Measurements from ENCODE around the gene NDUFS2.

Gene NDUFS2

DNA sequence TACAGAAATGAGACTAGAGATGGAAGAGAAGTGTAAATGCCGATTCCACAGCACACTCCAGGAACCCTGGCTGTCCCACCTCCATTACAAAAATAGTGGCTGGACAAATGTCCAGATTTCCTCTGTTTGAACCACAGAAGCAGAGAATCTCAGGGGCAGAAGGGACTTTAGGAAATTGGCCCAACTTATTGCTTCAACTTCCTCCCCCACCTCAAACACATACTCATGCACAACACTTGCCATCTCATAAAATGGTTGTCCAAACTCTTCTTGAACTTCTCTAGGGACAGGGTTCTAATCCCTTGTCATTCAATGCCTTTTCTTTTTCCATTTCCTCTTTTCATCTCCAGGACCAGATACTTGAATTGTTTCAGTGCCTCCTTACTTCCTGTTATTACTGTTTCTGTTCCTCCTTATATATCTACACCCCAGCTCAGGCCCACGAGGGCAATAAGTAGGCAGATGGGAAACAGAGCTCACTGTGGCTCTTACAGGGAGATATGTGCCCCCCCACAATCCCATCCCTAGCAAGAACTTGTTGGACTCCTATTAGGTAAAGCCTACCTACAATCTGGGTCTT is 16.3 kb upstream of the NDUFS2 start:
- 94% methylated on average over 2 of the region's 2 CpGs for WGBS
- Histone ChIP-seq H3K9ac (ENCODE audit: low read depth, low read length) (no peak overlapping the region), H3K9me3 (ENCODE audit: insufficient read depth, low read depth, low read length) (no peaks in the 10 kb centered on the region), H3K4me3 (ENCODE audit: low read length) (no peak overlapping the region), H3K36me3 (ENCODE audit: insufficient read depth, low read length) (no peaks in the 10 kb centered on the region), H3K27ac (ENCODE audit: low read depth, low read length) (no peak overlapping the region), H3K27me3 (ENCODE audit: insufficient read depth, low read length) (no peaks in the 10 kb centered on the region), H3K4me1 (ENCODE audit: insufficient read depth, low read length) (0 out of 2 replicates have a peak, but pooled peaks cover 3% of the 10 kb centered on the region)

DNA sequence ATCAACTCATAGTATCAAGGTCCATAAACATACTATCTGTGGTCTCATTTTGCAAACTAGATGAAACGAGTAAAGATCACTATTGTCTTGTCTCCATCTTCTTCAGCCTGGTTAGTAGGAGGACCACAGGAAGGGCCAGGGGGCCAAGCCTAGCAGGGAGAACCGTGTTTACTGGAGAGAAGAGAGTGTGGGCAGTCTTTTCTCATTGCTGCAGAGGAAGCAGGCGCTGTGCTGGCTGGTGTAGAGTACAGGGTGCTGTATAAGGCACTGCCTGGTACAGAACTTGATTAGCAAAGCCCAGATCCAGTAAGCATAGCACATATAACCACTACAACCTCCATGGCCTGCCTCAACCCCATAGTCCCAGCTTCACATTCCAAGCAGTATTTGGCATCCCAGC is 14.9 kb upstream of the NDUFS2 start:
- Histone ChIP-seq H3K27me3 (ENCODE audit: insufficient read depth, low read length) (no peaks in the 10 kb centered on the region), H3K4me1 (ENCODE audit: insufficient read depth, low read length) (0 out of 2 replicates have a peak, but pooled peaks cover 3% of the 10 kb centered on the region), H3K36me3 (ENCODE audit: insufficient read depth, low read length) (peaks cover 13% of the 10 kb centered on the region; the same call in 1 of the 2 replicates), H3K4me3 (ENCODE audit: low read length) (no peak overlapping the region), H3K27ac (ENCODE audit: low read depth, low read length) (no peak overlapping the region), H3K9ac (ENCODE audit: low read depth, low read length) (no peak overlapping the region), H3K9me3 (ENCODE audit: insufficient read depth, low read depth, low read length) (no peaks in the 10 kb centered on the region)
- 84% methylated on average over 3 of the region's 3 CpGs for WGBS

DNA sequence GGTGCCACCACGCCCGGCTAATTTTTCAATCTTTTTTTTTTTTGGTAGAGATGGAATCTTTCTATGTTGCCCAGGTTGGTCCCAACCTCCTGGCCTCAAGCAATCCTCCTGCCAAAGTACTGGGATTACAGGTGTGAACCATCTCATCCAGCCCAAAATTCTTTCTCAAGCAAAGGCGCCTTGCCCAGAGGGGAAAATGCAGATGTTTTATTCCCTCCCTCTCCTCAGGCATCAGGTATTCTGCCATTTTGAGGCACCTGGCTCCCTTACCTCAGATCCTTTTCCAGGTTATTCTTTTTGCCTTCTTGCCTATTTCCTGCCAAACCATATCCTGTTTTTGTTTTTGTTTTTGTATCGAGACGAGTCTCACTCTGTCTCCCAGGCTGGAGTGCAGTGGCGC is 13.8 kb upstream of the NDUFS2 start:
- Histone ChIP-seq H3K4me1 (ENCODE audit: insufficient read depth, low read length) (0 out of 2 replicates have a peak, but pooled peaks cover 3% of the 10 kb centered on the region), H3K27ac (ENCODE audit: low read depth, low read length) (no peak overlapping the region), H3K36me3 (ENCODE audit: insufficient read depth, low read length) (peaks cover 14% of the 10 kb centered on the region; the same call in 1 of the 2 replicates), H3K4me3 (ENCODE audit: low read length) (no peak overlapping the region), H3K9ac (ENCODE audit: low read depth, low read length) (no peak overlapping the region), H3K9me3 (ENCODE audit: insufficient read depth, low read depth, low read length) (no peaks in the 10 kb centered on the region), H3K27me3 (ENCODE audit: insufficient read depth, low read length) (no peaks in the 10 kb centered on the region)
- 96% methylated on average over 6 of the region's 6 CpGs for WGBS

DNA sequence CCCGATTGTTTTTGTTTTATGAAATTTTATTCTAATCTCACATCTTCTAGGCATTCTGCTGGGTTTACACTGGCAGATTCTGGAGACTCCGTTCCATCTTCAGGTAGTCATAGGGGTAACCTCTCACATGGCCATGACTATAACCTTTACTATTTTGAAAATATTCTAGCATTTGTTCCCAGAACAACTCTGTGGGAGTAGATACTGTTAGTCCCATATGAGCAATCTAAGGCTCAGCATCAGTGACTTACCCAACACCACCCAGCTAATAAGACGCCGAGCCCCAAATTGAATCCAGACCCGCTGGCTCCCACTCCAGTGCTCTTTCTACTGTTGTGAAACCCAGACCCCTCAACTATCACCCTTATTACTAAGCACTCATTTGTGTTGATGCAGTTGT is 13.1 kb upstream of the NDUFS2 start:
- 0 out of 2 replicates have a peak, but pooled peaks cover 3% of the 10 kb centered on the region for H3K4me1 ChIP-seq (ENCODE audit: insufficient read depth, low read length)
- peaks cover 17% of the 10 kb centered on the region; the same call in 1 of the 2 replicates for H3K36me3 ChIP-seq (ENCODE audit: insufficient read depth, low read length)
- no peak overlapping the region for H3K9ac ChIP-seq (ENCODE audit: low read depth, low read length)
- H3K27me3 ChIP-seq (ENCODE audit: insufficient read depth, low read length) = no peaks in the 10 kb centered on the region
- H3K4me3 ChIP-seq (ENCODE audit: low read length) = no peak overlapping the region
- no peak overlapping the region for H3K27ac ChIP-seq (ENCODE audit: low read depth, low read length)
- no peaks in the 10 kb centered on the region for H3K9me3 ChIP-seq (ENCODE audit: insufficient read depth, low read depth, low read length)
- 94% methylated on average over 5 of the region's 5 CpGs for WGBS

DNA sequence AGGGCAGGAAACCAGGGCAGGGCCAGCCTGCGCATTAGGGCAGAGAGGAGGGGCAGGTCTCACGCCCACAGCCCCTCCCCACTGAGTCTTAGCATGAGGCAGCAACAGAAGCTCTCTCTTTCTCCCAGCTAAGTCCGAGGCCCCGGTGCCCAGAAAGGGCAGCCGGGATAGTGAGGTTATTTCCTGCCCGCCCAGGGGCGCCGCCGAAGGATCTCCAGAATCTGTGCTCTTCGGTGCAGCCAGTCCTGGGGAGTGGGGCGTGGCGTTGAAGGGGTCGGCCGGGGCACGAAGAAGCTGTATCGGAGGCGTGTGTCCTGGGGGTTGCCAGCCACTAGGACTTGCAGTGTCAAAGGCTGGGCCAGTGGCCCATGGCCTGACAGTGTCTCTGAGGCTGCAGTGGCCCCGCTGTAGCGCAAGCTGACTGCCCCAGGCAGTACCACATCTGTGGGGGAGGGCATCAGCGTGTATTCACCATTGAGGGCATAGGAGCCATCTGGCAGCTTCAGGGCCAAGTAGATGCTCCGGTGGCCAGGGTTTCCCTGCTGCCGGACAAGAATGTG is 11.1 kb upstream of the NDUFS2 start:
- Histone ChIP-seq H3K4me1 (ENCODE audit: insufficient read depth, low read length) (no peaks in the 10 kb centered on the region), H3K36me3 (ENCODE audit: insufficient read depth, low read length) (peaks cover 29% of the 10 kb centered on the region; the same call in 1 of the 2 replicates), H3K4me3 (ENCODE audit: low read length) (no peak overlapping the region), H3K9ac (ENCODE audit: low read depth, low read length) (no peak overlapping the region), H3K9me3 (ENCODE audit: insufficient read depth, low read depth, low read length) (no peaks in the 10 kb centered on the region), H3K27me3 (ENCODE audit: insufficient read depth, low read length) (no peaks in the 10 kb centered on the region), H3K27ac (ENCODE audit: low read depth, low read length) (no peak overlapping the region)
- 77% methylated on average over 22 of the region's 22 CpGs for WGBS

DNA sequence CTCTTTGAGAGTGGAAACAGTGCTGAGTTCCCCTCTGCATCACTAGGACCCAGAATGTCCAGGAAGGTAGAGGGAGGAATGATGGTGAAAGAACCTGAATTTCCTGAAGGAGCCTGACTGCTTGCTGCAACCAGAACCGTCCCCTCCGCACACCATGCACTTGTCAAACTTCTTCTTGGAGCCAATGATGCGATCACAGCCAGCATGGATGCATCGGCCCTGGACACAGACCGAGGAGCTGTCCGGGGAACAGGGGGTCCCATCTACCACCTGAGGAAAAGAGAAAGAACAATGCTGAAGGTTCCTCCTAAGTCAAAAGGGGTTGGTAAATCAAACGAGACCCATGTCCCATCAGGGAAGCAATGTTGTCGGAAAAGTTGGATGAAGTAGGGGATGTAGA is 10.2 kb upstream of the NDUFS2 start:
- Histone ChIP-seq H3K36me3 (ENCODE audit: insufficient read depth, low read length) (peaks cover 29% of the 10 kb centered on the region; the same call in 1 of the 2 replicates), H3K27me3 (ENCODE audit: insufficient read depth, low read length) (no peaks in the 10 kb centered on the region), H3K9me3 (ENCODE audit: insufficient read depth, low read depth, low read length) (no peaks in the 10 kb centered on the region), H3K4me1 (ENCODE audit: insufficient read depth, low read length) (peaks cover 8% of the 10 kb centered on the region), H3K9ac (ENCODE audit: low read depth, low read length) (no peak overlapping the region), H3K4me3 (ENCODE audit: low read length) (no peak overlapping the region), H3K27ac (ENCODE audit: low read depth, low read length) (no peak overlapping the region)
- 86% methylated on average over 8 of the region's 8 CpGs for WGBS

DNA sequence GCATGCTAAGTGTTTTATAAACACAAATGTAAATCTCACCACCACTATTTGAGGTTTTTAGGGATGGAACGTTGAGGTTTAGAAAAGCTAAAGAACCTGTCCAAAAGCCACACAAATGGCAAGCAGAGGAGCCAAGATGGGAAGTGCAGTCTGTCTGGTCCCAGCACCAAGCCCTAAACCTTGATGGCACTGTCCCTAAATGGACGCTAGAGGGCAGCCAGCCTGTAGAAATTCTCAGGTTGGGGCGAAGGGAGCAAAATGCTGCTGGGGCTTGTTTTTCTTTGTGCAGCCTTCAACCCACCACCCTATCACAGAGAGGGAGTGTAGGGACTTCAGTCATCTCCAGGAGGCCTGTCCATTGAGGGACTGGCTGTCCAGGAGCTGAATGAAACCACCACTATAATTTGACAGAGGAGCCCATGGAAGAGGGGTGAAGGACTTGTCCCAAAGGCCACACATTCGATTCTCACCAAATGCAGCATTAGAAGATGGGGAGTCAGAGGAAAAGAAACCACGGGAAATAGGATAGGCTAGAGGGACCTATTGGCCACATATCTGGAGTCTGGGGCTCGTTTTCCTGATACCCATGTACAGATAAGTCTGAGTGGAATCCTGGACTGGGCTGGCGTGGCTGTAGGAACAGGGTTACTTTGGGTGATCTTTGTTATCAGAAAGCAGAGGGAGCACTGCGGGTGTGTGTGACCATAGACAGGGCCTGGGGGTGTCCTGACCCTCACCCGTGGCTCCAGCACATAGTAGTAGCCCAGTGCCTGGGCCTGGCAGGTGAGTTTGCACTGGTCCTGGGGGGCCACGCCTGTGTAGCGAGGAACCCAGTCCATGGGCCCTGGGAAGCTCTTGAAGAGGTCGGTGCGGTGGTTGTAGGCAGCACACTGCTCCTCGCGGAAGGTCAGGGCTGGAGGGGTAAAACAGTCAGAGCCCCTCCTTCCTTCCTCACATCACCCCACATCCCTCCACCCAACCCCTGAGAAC is 9.4 kb upstream of the NDUFS2 start:
- Histone ChIP-seq H3K27me3 (ENCODE audit: insufficient read depth, low read length) (no peaks in the 10 kb centered on the region), H3K27ac (ENCODE audit: low read depth, low read length) (no peak overlapping the region), H3K36me3 (ENCODE audit: insufficient read depth, low read length) (peaks cover 29% of the 10 kb centered on the region; the same call in 1 of the 2 replicates), H3K4me3 (ENCODE audit: low read length) (no peak overlapping the region), H3K9me3 (ENCODE audit: insufficient read depth, low read depth, low read length) (no peaks in the 10 kb centered on the region), H3K4me1 (ENCODE audit: insufficient read depth, low read length) (peaks cover 15% of the 10 kb centered on the region), H3K9ac (ENCODE audit: low read depth, low read length) (no peak overlapping the region)
- WGBS = 76% methylated on average over 14 of the region's 15 CpGs

DNA sequence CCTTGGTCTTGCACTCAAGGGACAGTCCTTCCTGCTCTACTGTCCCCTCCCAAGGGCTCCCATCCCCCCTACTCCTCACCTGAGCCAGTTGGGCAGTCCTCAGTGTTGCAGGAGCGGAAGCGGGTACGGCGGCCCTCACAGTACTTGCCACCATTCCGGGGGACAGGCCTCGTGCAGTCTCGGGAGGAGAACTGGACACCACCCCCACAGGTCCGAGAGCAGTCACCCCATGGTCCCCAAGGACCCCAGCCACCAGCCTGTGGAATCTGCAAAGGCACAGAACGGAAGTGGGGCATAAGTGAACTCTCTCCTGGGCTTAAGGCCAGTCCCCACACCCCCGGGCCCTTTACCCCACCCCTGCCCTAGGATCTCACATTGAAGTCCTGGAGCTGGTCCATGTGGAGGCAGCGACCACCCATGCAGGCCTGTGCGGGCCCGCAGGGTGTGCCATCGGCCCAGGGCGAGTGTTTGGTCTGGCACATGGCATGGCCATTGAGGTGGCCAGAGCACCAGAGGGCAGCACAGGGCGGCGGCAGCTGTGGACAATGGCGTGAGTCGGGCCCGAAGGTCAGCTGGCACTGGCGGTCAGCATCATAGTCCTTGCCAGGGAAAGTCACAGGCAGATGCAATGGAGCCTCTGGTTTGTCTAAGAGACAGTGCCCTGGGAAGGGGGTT is 8.5 kb upstream of the NDUFS2 start:
- Histone ChIP-seq H3K4me1 (ENCODE audit: insufficient read depth, low read length) (peaks cover 24% of the 10 kb centered on the region), H3K9ac (ENCODE audit: low read depth, low read length) (no peak overlapping the region), H3K27ac (ENCODE audit: low read depth, low read length) (no peak overlapping the region), H3K4me3 (ENCODE audit: low read length) (no peak overlapping the region), H3K9me3 (ENCODE audit: insufficient read depth, low read depth, low read length) (no peaks in the 10 kb centered on the region), H3K36me3 (ENCODE audit: insufficient read depth, low read length) (peaks cover 29% of the 10 kb centered on the region; the same call in 1 of the 2 replicates), H3K27me3 (ENCODE audit: insufficient read depth, low read length) (no peaks in the 10 kb centered on the region)
- WGBS = 93% methylated on average over 21 of the region's 21 CpGs

DNA sequence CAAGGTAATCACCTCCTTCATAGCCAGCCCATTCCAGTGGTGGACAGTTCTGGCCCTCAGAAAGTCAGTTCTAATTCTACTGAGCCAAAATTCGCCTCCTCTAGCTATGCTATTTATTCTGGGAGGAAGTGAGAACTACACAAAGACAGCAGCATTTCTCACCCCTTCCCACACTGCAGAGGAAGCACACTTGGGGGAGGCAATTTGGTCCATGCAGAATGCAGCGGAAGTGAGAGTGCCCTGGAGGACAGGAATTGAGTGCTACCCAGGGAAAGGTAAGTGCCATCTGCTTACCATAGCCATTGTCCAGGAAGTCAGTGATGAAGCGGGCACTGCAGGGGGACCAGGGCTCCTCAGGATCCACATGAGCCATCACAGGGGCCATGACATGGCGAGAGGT is 7.0 kb upstream of the NDUFS2 start:
- no peaks in the 10 kb centered on the region for H3K9me3 ChIP-seq (ENCODE audit: insufficient read depth, low read depth, low read length)
- H3K27me3 ChIP-seq (ENCODE audit: insufficient read depth, low read length) = no peaks in the 10 kb centered on the region
- no peak overlapping the region for H3K9ac ChIP-seq (ENCODE audit: low read depth, low read length)
- 86% methylated on average over 4 of the region's 4 CpGs for WGBS
- H3K4me1 ChIP-seq (ENCODE audit: insufficient read depth, low read length) = peaks cover 39% of the 10 kb centered on the region
- no peak overlapping the region for H3K27ac ChIP-seq (ENCODE audit: low read depth, low read length)
- no peak overlapping the region for H3K4me3 ChIP-seq (ENCODE audit: low read length)
- peaks cover 29% of the 10 kb centered on the region; the same call in 1 of the 2 replicates for H3K36me3 ChIP-seq (ENCODE audit: insufficient read depth, low read length)

DNA sequence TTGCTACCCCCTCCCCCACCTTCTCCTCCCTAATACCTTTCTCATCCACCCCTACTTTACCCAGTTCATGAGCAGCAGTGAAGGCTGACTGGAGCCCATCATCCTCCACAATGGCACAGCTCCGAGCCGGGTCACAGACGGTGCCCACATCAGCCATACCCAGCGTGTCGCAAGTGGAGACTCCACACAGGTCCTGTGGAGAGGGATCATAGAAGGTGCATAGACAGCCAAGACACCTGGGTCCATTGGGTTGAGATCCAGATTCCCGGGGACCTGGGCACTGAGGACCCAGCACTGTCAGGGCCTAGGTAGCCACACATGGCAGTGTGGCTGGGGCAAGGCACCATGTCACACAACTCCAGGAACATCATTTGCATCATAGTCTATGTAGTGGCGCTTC is 6.1 kb upstream of the NDUFS2 start:
- peaks cover 48% of the 10 kb centered on the region for H3K4me1 ChIP-seq (ENCODE audit: insufficient read depth, low read length)
- no peak overlapping the region for H3K9ac ChIP-seq (ENCODE audit: low read depth, low read length)
- WGBS = 96% methylated on average over 7 of the region's 7 CpGs
- peaks cover 28% of the 10 kb centered on the region; the same call in 1 of the 2 replicates for H3K36me3 ChIP-seq (ENCODE audit: insufficient read depth, low read length)
- H3K27ac ChIP-seq (ENCODE audit: low read depth, low read length) = no peak overlapping the region
- no peak overlapping the region for H3K4me3 ChIP-seq (ENCODE audit: low read length)
- no peaks in the 10 kb centered on the region for H3K27me3 ChIP-seq (ENCODE audit: insufficient read depth, low read length)
- no peaks in the 10 kb centered on the region for H3K9me3 ChIP-seq (ENCODE audit: insufficient read depth, low read depth, low read length)

All from HUES64 (cell line).